ENCODE measurements around the gene DENND2A.

DNA sequence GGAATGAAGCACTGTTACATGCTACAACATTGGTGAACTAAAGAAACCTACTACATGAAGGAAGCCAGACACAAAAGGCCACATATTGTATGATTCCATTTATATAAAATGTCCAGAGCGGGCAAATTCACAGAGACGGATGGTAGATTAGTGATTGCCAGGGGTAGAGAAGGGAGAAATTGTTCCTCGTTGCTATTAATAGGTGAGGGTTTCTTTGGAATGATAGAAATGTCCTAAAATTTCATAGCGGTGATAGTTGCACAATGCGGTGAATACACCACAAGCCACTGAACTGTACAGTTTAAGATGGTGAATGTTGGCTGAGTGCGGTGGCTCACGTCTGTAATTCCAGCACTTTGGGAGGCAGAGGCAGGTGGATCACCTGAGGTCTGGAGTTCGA is 29.0 kb downstream of the DENND2A start:
- TF ChIP-seq, protein P1, sequence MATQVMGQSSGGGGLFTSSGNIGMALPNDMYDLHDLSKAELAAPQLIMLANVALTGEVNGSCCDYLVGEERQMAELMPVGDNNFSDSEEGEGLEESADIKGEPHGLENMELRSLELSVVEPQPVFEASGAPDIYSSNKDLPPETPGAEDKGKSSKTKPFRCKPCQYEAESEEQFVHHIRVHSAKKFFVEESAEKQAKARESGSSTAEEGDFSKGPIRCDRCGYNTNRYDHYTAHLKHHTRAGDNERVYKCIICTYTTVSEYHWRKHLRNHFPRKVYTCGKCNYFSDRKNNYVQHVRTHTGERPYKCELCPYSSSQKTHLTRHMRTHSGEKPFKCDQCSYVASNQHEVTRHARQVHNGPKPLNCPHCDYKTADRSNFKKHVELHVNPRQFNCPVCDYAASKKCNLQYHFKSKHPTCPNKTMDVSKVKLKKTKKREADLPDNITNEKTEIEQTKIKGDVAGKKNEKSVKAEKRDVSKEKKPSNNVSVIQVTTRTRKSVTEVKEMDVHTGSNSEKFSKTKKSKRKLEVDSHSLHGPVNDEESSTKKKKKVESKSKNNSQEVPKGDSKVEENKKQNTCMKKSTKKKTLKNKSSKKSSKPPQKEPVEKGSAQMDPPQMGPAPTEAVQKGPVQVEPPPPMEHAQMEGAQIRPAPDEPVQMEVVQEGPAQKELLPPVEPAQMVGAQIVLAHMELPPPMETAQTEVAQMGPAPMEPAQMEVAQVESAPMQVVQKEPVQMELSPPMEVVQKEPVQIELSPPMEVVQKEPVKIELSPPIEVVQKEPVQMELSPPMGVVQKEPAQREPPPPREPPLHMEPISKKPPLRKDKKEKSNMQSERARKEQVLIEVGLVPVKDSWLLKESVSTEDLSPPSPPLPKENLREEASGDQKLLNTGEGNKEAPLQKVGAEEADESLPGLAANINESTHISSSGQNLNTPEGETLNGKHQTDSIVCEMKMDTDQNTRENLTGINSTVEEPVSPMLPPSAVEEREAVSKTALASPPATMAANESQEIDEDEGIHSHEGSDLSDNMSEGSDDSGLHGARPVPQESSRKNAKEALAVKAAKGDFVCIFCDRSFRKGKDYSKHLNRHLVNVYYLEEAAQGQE (IDR thresholded peaks at IDR 0.05; ENCODE audit: low read depth): no peak
- TF ChIP-seq MAX (IDR thresholded peaks at IDR 0.05) (no peak), FOXM1 (IDR thresholded peaks at IDR 0.05; ENCODE audit: borderline replicate concordance, low read depth) (no peak)
